HG03565 (cell line): ENCODE data around the gene CYP26B1.

Experiments used
- ATAC-seq: cut with Tn5 transposase; IDR thresholded peaks from one replicate; pipeline ENCODE4 v1.9.1; 2021; ENCODE audit warnings: mild to moderate bottlenecking, moderate library complexity; ENCODE audit not compliant: unreplicated experiment

CYP26B1 gene

DNA sequence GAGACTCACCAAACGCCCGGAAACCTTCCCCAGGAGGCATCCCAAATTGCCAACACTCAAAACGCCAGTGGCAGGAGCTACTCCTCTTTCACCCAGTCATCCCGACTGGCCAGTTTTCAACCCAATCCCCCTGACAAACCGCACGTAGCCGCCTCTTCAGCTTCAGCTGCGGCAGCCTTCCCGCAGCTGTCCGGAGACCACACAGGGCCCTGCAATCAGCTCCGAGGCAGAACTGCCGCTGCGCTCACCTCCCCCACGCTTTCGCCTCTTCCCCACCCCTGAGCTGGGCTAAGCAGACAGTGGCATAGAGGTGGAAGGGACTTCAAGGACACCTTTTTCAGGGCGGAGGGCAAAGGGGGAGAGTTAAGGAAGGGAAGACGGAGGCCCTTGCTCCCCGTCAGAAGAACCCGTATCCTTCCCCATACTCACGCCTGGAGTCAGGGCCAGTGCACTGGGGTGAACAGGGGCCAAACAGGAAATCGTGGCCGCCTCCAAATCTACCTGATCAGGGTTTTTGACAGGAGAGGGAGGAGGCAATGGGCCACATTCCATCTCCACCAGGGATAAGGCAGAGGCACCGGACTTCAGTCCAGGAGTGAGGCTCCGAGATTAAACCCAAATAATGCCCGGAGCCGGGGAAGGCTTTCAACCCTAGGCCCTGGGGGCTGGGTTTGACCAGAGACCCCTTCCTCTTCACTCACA lies 16.9 kb downstream of the CYP26B1 start:
- no peak for ATAC-seq

DNA sequence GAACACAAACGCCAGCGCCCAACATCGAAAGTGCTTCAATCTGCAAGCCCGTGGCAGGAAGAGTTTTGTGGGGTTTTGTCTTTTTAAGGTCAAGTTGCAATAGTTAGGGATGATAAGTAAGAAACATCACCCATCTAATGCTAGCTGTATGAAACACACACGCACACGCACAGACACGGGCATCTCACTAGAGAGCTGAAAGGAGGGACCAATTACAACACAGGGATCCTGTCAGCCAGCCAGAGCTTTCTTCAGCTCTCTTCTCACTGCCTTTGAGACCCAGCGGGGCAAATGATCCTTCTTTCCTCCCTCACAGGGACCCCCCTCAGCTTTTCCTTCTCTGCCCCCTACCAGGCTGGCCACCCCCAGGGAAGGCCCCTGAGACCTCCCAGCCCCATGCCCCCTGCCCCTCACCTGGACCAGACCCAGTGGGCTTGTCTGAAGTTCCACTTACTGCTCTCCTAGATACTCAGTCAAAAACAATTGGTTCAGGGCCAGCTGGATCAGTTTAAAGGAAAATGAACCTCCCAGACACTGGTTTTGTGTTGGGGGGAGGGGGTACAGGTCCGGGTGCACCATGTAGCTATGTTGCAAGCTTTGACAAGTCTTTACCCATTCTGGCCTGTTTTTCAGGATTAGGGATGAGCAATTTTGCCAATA lies 17.9 kb downstream of the CYP26B1 start:
- ATAC-seq, result no peak

DNA sequence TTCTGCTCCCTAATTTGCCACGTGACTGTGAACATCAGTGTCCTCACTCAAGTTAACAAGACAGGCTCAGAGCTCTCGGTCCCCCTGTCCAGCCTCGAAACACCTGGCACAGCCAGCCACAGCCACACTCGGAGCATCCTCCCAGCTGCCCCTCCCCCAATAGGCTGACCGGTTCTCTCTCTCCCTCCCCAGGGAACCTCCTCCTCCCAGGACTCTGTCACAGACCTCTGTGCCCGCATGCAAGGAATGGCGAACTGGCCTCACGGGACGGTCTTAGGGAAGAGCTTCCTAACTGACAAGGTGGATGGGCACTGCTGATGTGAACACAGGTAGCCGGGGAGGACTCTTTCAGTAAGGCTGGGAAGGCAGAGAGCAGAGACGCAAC lies 18.8 kb downstream of the CYP26B1 start:
- ATAC-seq, result no peak

DNA sequence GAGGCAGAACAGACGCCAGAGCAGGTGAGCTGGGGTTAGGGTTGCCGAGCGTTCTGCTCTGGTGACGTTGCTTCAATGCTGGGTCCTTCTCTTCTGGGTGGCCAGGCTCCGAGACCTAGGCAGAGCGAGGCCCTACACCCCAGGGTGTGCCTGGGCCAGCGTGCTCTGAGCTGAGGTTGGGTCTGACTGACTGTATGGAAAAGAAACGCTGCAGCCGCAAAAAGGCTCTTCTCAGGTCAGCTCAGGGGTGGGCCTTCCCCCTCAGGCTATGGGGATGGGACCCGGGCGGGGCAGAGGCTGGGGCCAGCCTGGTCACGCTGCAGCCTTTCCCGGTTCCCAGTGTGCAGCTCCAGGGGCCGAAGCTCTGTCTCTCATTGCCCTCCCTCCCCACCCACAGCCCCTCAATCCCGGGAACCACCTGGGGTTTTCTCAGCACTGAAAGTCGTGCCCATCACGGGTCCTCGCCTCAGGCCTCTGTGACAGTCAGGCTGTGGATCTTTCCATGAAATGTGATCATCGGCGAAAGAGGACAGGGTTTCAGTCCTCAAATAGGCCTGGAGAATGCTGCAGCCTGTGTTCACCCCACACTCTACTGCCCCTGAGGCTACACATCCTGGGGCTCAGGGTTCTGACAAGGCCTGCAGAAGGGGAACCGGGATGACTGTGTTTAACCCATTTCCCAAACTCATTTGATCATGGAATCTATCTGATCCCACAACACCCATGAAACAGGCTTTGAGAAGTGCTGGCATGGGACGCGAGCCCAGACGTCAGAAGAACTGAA lies 19.4 kb downstream of the CYP26B1 start:
- ATAC-seq, result no peak

DNA sequence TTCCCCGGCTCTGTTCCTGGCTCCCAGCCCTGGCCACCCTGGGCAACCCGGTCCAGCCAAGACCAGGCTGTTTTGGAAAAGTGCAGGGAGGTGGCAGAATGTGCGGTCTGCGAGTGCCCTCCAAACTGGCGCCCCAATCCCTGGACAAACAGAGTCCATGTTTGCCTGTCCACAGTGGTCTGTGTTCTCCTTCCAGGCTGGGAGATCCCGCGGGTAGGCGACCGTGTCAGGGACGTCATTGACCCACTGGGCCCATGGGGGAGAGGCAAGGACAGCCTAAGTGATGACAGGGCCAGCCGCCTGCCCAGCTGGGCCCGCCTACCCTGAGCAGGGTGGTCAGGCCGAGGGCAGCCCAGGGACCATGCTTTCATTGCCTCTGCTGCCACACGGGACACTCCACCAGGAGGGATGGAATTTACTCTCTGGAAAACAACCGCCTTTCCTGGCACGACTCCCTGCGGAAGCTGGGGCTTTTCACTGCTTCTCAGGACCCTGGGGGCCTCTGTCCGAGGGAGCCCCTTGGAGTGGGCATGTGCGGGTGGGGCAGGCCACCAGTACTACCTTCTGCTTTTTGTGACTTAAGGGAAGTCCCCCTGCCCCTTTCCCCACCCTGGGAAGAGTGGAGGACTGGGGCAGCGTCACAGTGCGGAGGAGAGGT lies 20.1 kb downstream of the CYP26B1 start:
- ATAC-seq, result no peak

DNA sequence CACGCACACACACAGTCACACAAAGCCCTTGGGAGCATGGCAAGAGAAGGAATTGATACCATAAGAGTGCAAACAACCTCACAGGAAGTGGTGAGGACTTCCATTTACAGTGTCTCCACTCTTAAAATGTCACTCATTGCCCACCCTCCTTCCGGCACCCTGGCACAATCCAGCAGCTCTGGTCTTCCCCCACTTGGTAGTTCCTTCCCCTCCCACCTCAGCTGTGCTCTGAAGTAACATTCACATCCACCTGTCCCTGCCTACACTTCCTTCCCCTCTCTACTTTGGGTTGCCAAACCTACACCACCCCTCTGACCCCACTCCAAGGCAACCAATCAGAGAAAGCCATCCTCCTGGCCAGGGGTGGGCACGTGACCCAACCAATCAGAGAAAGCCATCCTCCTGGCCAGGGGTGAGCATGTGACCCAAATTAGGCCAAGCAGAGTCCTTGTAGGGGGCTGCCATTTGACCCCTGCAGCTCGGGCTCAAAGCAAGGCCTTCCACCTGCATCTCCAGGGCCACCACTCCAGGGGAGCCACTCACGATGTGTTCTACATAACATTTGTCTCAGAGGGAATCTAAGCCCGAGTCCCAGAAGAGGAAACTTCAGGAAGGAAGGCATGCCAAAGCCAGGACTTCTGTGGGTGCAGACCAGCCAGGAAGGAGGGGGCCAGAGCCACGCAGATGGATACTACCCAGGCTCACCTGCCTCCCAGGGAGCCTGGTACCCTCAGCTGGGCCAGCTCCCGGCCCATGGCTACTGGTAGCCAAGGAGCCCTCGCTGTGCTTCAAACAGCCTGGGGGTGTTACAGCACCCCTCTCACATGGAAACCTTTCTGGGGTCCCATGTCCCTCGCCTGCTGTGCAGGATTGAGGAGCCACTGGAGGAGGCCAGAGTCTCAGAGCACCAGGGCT lies 21.2 kb downstream of the CYP26B1 start:
- ATAC-seq, result no peak

DNA sequence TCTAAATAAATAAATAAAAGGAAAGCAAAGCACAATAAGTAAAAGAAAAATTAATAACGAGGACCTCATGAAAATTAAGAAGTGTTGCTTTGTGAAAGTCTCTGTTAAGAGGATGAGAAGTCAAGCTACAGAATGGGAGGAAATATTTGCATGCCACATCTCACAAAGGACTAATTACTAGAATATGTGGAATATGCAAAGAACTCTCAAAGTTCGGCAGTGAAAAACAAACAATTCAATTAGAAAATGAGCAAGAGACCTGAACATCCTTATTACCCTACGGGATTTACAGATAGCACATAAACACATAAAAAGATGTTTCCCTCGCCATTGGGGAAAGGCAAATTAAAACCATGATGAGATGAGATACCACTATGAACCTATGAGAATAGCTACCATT lies 23.3 kb downstream of the CYP26B1 start:
- ATAC-seq, result no peak

DNA sequence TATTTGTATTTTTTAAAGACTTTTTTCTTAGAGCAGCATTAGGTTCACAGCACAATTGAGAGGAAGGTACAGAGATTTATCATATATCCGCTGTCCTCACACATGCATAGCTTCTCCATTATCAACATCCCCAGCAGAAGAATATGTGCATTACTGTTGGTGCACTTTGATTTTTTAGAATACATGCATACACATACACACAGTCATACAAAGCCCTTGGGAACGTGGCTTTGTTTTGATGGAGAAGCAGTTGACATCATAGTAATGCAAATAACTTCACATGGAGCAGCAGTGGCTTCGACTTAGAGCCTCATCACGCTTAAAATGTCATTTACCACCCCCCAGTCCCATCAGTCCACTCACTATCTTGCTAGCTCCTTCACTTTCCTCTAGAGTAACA lies 26.5 kb downstream of the CYP26B1 start:
- no peak for ATAC-seq

DNA sequence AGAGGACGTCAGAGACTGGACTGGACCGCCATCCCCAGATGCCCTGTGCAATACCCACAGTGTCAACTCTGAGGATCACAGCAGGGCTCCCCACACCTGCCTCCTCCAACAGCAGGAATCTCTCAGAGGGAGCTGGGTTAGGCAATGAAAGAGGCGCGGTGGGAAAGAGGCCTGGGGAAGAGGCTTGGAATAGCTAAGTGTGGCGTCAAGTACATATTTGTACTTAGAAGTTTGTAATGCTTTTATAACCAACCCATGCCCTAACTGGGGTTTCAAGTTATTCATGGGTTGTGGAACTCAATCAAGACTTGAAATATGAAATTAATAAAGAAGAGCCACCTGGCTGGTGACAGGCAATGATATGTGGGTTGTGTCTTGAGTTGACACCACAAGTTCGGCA lies 28.7 kb downstream of the CYP26B1 start:
- no peak for ATAC-seq

DNA sequence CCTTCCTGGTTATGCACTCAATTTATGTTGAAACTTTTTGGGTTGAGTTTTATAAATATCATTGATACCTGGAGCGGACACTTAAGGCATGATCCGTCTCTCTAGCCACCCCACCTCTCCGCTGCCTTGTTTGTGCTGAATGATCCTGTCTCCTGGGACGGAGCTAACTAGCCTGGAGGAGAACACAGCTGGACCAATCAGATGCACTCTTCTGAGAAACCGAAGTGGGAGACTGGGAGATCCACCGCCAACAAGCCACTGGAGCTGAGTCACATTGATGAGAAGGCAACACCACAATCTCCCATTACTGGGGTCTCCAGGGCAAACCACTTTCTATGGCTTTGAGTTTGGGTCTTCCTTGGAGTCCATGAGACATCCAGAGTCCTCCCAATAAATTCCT lies 29.3 kb downstream of the CYP26B1 start:
- ATAC-seq, result no peak

DNA sequence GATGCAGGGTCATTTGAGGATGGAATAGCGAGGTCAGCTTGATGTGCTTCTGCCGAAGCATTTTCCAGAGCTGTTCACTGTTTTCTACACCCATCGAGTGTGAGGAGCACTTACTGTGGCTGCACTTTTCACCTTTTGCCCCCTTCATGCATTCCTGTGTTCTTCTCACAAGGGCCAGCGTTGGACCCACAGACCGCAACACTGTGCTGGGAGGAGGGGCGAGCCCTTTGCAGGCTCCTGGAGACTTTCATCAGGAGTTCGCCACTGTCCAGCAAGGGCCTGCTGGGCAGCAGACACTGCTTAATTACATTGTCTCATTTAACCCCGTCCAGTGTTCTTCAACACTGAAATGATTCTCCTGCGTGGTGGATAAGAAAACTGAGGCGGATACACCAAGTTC lies 29.9 kb downstream of the CYP26B1 start:
- ATAC-seq, result no peak

DNA sequence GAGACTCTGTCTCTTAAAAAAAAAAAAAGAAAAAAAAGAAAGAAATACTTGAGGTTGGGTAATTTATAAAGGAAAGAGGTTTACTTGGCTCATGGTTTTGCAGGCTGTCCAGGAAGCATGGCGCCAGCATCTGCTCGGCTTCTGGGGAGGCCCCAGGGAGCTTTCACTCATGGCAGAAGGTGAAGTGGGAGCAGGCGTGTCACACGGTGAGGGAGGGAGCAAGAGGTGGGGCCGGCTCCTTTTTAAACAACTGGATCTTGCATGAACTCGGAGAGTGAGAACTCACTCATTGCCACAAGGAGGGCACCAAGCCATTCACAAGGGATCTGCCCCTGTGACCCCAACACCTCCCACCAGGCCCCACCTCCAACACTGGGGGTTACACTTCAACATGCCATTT lies 30.6 kb downstream of the CYP26B1 start:
- ATAC-seq, result no peak

DNA sequence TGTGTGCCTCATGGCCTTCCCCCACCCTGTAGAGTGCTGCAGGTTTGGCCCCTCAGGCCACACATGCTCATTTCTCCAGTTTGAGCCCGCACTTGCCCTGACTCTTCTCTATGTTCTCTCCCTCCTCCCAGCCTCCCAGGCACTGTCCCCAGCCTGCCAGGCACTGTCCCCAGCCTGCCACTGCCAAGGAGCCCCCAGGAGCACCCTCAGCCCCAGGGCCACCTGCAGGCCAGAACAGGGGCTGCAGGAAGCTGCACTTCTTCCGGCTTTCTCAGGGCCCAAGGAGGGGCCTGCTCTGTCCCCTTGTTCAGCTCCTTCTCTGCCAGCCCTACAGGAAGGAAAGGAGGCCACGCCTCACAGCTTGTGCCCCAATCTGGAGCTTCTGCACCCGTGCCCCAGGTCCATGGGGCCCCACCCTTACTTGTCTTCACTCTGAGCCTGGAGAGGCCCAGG lies 31.6 kb downstream of the CYP26B1 start:
- ATAC-seq, result no peak

DNA sequence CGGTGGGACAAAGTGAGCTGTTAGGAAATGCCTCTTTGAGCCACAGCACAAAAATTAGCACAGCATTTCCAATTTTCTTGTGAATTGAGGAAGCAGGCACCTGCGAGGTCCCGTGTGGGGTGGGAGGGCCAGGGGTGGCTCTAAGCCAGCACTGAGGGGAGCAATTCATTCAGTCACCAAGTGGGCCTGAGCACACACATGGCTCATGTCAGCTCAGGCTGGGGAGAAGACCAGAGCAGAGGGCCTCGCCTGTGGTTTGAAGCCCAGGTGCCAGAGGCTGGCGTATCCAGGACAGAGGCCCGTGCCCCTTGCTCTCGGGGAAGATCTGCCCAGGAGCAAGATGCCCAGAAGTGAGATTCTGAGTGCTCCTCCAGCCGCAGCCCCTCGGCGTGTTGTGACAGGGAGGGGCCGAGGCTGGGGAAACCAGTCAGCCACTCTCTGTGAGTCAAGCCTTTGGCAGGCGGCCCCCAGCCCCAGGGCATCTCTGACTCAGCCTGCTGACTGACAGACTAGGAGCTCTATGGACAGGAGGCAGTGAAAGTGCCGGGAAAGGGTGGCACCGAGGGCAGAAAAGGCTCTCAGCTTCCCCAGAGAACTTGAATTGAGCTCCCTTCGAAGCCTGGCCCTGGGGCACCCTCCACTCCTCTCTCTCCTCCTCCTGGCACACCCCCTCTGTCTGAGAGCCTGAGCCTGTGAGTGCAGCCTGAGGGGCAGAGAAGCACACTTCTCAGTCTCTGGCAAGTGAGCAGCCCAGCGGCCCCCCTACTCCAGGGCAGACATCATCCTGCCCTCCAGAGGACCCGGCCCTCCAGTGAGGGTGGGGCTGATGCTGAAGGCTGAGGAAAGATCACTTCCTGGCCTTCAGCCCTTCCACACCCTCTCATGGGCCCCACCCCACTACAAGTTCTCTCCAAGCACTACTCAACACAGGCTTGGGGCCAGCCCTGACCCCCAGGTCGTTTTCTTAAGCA lies 32.3 kb downstream of the CYP26B1 start:
- no peak for ATAC-seq

DNA sequence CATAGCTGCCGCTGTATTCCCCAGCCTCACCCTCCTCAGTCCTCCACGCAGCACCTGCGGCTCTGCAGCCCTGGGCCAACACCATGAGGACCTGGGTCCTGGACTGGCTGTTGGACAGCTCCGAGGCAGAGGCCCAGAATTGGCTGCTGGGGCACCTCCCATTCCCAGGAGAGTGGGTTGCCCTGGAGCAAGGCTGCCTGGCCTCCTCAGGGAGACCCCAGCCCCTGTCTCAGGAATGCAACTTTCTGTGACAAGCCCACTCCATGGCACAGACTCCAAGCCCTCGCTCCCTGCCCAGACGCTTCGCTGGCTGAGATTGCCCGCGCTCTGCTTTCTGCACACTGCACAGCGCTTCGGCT lies 33.0 kb downstream of the CYP26B1 start:
- ATAC-seq, result no peak

DNA sequence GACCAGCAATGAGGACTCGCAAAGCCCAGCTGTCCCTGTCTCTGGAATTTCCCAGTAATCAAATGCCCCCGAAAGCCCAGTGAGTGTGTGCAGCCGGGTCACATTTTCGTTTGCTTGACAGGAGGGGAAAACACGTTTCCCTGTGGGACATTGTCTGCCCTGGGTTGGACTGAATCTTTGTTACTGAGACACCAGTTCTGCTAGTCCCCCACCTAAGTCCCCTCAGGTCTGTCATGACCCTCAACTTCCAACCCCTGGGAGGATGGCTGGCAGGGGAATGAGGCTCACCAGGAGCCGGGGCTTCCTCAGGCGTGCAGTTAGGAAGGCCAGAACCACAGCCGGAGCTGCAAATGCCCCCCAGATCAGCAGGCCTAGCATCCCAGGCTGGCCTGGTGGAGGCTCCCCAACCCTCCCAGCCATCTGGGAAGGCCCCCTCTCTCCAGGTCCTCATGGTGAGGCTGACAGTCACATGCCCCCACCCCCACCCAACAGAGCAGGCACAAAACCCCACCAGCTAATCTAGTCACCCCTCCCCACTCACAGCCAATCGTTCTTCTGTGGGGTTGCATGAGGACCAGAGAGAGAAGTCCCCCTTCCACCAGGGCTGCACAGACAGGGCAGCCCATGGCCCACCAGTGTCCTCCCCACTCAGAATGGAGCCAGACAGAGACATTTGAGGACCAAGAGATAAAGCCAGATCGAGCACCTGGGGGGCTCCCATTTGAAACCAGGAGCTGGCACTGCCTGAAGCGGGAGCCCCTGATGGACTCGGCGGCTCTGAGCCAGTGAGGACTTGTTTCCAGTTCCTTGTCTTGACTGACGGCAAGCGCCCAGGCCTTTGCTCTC lies 33.6 kb downstream of the CYP26B1 start:
- no peak for ATAC-seq

DNA sequence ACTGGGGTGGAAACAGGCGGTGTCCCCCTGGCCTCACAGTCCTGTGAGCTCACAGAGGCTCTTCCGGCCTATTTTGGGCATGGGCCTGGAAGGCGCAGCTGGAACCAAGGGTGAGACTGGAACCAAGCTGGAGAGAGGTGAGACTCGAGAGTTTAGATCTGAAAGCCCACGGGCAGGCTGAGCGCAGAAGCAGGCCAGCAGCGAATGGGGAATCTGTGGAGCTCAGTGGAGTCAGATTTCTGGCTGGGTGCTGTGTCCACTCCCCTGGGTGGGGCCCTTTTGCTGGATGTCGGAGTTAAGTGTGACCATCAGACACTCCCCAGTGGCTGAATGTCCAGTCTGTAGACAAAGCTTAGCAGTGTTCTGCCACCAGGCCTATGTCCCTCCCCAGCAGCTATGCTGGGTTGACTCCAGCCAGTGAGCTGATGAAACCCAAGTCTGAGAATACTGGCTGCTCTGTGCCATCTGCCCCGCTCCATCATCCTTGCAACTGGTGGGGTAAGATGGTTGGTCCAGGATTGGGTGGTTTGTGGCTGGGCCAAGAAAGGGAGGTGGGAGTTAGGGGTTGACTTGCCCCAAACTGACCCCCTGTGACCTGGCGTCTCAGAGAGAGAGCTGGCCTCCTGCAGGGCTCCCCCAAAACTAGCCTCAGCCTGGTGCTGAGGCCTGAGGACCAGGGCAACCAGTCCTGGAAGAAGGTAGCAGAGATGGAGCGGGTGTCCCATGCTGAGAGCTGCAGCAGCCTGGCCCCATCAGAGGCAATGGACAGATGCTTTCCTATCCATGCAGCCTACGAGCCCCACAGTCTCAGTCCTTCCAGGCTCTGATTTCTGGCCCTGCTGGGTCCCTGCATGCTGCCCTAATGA lies 34.4 kb downstream of the CYP26B1 start:
- no peak for ATAC-seq

DNA sequence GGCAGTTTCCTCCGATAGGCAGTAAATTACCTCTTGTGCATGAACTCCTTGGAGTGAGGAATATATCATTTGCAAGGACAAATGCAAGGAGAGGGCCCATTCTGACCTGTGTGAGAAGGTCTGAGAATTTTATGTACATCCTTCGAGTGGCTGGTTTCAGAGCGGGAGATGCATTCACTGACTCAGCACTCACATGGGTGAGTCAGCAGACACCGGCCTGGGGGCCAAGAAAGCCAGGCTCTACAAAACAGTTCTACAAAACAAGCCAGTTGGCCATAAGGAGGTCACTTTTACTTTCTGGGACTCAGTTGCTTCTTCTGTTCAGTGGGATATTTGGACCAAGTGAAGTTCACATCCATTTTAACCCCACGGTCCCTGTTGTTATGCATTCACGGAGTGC lies 35.3 kb downstream of the CYP26B1 start:
- ATAC-seq, result no peak
